Parathyroid adenoma (tissue), 2 donors: Measurements from ENCODE around the gene ST14.

ENCODE experiments used
- H2AFZ ChIP-seq: fragments of 300-600 bp; sonication (generic); one replicate; pipeline ENCODE4 v1.7.0; 2017; ENCODE audit warnings: antibody characterized with exemption, mild to moderate bottlenecking
- H3K27ac ChIP-seq: fragments of 300-600 bp; sonication (generic); one replicate; pipeline ENCODE4 v1.7.0; 2017
- H3K27me3 ChIP-seq: fragments of 300-600 bp; sonication (generic); one replicate; pipeline ENCODE4 v1.7.0; 2017; ENCODE audit warnings: low read length; ENCODE audit not compliant: control insufficient read depth, insufficient read depth
- H3K36me3 ChIP-seq: fragments of 300-600 bp; sonication (generic); one replicate; pipeline ENCODE4 v1.7.0; 2017; ENCODE audit warnings: low read length; ENCODE audit not compliant: control insufficient read depth, insufficient read depth
- H3K4me1 ChIP-seq: fragments of 300-600 bp; sonication (generic); one replicate; pipeline ENCODE4 v1.7.0; 2017; ENCODE audit warnings: control low read depth
- H3K4me2 ChIP-seq: fragments of 300-600 bp; sonication (generic); one replicate; pipeline ENCODE4 v1.7.0; 2017; ENCODE audit warnings: low read length
- H3K4me3 ChIP-seq: fragments of 300-600 bp; sonication (generic); one replicate; pipeline ENCODE4 v1.7.0; 2017; ENCODE audit warnings: low read depth, low read length
- H3K79me2 ChIP-seq: fragments of 300-600 bp; sonication (generic); one replicate; pipeline ENCODE4 v1.7.0; 2017; ENCODE audit warnings: control low read depth
- H3K9ac ChIP-seq: fragments of 300-600 bp; sonication (generic); one replicate; pipeline ENCODE4 v1.7.0; 2017; ENCODE audit warnings: mild to moderate bottlenecking
- H3K9me3 ChIP-seq: fragments of 300-600 bp; sonication (generic); one replicate; pipeline ENCODE4 v1.7.0; 2017; ENCODE audit warnings: low read length; ENCODE audit not compliant: control insufficient read depth
- TF ChIP-seq, protein P1 (sequence below): fragments of 300-600 bp; sonication (generic); IDR thresholded peaks from one replicate; pipeline ENCODE4 v1.7.0; 2017; ENCODE audit warnings: antibody characterized with exemption, mild to moderate bottlenecking
- donor health status: primary hyperparathyroidism.

Gene ST14

DNA sequence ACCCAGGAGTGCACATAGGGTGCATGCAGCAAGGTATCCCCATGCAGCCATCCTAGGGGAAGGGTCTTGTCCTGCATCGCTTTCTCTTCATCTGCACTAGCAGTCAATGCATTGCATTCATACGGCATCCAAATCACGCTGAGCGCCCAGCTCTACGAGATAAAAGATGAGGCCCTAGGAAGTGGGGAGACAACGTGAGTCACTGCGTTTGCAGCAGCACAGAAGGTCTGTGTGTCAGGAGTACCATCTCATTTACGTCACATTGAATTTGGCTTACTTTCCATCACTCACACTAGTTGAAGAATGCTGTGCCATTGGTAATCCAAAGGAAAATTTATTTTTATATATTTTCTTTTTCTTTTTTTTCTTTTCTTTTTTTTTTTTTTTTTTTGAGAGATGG lies 2.5 kb upstream of the ST14 start:
- no peaks in the 10 kb centered on the region for H3K4me1 ChIP-seq
- no peaks in the 10 kb centered on the region for H3K9me3 ChIP-seq
- H3K36me3 ChIP-seq = no peaks in the 10 kb centered on the region
- no peak overlapping the region for H3K27ac ChIP-seq
- peaks cover 3% of the 10 kb centered on the region for H3K79me2 ChIP-seq
- H3K4me3 ChIP-seq = no peak overlapping the region
- H3K27me3 ChIP-seq = no peaks in the 10 kb centered on the region
- no peak overlapping the region for H2AFZ ChIP-seq
- TF ChIP-seq, protein P1, sequence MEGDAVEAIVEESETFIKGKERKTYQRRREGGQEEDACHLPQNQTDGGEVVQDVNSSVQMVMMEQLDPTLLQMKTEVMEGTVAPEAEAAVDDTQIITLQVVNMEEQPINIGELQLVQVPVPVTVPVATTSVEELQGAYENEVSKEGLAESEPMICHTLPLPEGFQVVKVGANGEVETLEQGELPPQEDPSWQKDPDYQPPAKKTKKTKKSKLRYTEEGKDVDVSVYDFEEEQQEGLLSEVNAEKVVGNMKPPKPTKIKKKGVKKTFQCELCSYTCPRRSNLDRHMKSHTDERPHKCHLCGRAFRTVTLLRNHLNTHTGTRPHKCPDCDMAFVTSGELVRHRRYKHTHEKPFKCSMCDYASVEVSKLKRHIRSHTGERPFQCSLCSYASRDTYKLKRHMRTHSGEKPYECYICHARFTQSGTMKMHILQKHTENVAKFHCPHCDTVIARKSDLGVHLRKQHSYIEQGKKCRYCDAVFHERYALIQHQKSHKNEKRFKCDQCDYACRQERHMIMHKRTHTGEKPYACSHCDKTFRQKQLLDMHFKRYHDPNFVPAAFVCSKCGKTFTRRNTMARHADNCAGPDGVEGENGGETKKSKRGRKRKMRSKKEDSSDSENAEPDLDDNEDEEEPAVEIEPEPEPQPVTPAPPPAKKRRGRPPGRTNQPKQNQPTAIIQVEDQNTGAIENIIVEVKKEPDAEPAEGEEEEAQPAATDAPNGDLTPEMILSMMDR = no peak
- no peak overlapping the region for H3K9ac ChIP-seq
- no peak overlapping the region for H3K4me2 ChIP-seq

DNA sequence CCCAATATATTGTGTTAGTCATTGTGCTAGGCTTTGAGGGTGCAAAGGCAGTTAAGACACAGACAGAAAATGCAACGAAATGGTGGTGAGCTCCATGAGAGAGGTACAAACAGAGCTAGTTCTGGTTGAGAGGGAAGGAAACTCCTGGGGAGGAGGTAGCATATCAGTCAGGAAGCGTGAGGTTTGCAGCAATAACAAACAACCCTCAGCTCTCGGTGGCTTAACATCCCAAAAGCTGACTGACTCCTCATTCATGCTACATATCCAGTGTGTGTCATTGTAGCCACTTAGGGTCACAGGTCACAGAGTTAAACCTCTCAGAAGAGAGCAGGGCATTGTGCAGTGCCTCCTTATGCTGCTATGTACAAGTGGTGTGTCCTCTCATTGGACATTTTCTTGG lies 1.7 kb upstream of the ST14 start:
- no peak overlapping the region for H3K4me3 ChIP-seq
- H3K27ac ChIP-seq = no peak overlapping the region
- TF ChIP-seq, protein P1 = no peak
- H3K4me1 ChIP-seq = peaks cover 4% of the 10 kb centered on the region
- H3K9me3 ChIP-seq = no peaks in the 10 kb centered on the region
- H2AFZ ChIP-seq = no peak overlapping the region
- no peaks in the 10 kb centered on the region for H3K27me3 ChIP-seq
- H3K79me2 ChIP-seq = peaks cover 8% of the 10 kb centered on the region
- no peak overlapping the region for H3K9ac ChIP-seq
- H3K4me2 ChIP-seq = no peak overlapping the region
- H3K36me3 ChIP-seq = no peaks in the 10 kb centered on the region

DNA sequence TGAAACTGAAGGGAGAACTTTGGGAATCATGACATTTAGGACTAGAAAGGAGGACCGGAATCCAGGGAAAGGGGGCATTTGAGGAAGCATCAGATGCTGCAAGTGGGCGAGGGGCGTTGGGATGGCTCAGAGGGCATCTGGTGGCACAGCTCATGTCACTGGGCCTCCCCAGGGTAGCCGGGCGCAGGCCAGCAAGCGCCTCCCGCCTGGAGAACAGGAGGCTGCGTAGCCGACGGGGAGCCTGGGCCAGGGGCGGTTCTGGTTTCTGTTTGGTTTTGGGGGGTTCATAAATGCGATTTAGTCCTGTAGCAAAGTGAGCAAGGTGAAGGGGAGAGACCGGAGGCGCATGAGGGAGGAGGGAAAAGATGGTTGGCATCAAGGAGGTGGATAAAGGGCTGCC lies 443 bp upstream of the ST14 start:
- Histone ChIP-seq H2AFZ (peak overlapping the region; percentile 74), H3K9me3 (no peaks in the 10 kb centered on the region), H3K27me3 (no peaks in the 10 kb centered on the region), H3K79me2 (peaks cover 11% of the 10 kb centered on the region), H3K36me3 (no peaks in the 10 kb centered on the region), H3K4me1 (peaks cover 9% of the 10 kb centered on the region), H3K4me2 (no peak overlapping the region), H3K9ac (no peak overlapping the region), H3K27ac (peak overlapping the region; percentile 24), H3K4me3 (no peak overlapping the region)
- TF ChIP-seq, protein P1 = no peak

- peaks cover 9% of the 10 kb centered on the region for H3K4me1 ChIP-seq
- H3K27me3 ChIP-seq = no peaks in the 10 kb centered on the region
- H3K4me3 ChIP-seq = peak overlapping the region; percentile 66
- peak overlapping the region; percentile 82 for H3K4me2 ChIP-seq
- no peak overlapping the region for H2AFZ ChIP-seq
- peaks cover 19% of the 10 kb centered on the region for H3K79me2 ChIP-seq
- H3K36me3 ChIP-seq = no peaks in the 10 kb centered on the region
- no peak overlapping the region for H3K9ac ChIP-seq
- TF ChIP-seq, protein P1 = no peak
- peak overlapping the region; percentile 57 for H3K27ac ChIP-seq
- H3K9me3 ChIP-seq = no peaks in the 10 kb centered on the region
These were observed 1.0 kb downstream of the ST14 start for GRCh38 chr11:130160498-130161155.
